Measurements from ENCODE around the gene MRAP2.

MRAP2 gene

DNA sequence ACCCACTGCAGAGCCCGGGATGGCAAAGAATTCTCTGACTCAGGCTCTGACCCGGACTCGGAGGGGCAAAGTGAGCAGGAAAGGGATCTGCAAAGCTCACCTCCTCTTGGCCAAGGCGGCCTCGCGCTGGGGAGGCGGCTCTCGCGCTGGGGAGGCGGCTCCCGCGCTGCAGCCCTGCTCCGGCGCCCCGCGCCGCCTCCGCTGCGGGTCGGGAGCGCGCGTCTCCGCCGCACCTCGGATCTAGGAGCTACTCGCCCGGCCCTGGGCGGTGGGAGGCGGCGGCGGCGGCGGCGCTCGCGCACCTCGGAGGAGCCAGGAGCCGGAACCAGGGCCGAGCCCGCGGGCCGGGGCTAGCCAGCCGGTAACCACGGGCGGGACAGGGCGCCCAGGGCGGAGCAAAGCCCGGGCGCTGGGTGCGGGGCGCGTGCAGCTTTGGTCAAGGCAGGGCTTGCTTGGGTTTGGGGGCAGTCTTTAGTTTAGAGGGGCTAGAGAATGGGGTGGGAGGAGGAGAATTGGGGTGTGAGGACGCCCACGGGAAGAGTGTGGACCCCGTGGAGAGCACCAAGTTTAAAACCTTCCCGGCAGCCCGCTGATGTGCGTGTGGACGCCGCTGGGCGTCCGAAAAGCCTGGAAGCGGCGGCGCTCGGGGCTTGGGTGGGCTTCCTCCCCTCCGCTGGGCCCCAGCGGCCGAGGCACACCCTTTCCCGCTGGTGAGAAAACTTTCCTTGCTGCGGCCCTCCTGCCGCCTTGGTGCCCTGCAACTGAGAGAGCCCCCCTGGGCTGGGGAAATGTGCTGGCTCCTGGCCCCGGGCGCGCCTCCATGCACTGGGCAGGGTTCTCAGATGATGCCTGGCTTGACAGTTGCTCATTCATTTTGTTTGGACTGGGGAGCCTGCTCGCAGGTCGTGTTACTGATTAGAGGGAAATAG is at the start of gene MRAP2:
MRAP2 (plus strand) TSS at position 250 of the 929 bp plus-strand sequence. CDS start 21,547 bp downstream, outside the sequence.
- no peak for DNase-seq (ENCODE audit: low spot score)

GRCh38 chr6:83984411-83984810 is 49.2 kb upstream of the MRAP2 start:
- no peak for DNase-seq (ENCODE audit: low spot score)

DNA sequence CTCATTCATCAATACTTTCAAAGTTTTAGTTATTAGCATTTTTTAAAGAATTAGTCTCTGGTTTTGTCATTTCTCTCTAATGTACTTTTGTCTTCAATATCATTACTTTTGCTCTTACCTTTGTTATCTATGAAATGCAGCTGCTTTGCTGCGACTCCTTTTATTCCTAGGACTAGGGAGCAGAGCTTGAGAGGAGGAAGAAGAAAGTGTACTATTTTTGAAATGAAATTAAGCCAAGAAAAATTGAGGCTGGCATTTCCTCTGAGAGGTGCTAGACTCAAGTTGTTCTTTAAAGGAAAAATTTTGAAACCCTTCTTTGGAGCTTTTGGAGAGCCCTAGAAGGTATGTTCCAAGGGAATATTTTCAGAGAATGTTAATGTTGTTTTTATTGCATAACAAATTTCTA is 48.3 kb upstream of the MRAP2 start:
- no peak for DNase-seq (ENCODE audit: low spot score)

DNA sequence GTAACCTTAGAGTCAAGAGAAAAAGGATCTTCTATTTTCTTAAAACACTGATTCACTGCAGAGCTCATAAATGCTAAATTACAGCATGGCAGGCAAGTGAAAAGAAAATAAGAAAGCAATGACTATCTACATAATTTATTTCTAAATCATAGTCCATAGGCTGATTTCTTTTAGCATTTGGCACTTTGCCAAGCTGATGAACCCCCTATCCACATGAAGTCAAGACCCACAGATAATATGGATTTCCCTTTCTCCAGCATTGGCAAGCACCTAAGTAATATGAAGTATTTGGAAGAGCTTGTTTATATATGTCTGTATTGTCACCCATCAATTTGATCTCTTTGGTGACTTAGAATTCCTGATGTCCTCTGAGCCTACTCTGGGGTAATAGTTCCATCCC is 47.9 kb upstream of the MRAP2 start:
- no peak for DNase-seq (ENCODE audit: low spot score)

DNA sequence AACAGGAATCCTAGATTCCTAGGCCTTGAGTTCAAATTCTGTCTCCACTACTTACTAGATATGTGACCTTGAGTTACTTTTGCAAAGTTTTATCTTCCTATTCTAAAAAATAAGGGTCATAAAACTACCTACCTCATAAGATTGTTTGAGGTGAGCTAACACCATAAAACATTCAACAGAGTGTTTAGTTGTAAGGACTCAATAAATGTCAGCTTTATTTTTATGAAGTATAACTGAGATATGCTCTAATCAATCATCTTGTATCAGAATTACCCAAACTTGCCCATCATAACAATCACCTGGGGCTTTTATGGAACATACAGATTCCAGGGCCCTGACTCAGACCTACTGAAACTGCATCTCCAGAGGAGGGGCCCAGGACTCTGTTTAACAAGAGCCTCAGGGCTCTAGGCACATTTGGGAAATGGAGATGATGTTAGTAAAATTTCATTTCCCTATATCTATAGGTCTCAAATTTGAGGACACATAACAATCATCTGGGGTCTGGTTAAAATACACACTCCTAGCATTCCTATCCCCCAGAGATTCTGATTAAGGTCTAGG is 35.5 kb upstream of the MRAP2 start:
- no peak for DNase-seq (ENCODE audit: low spot score)

DNA sequence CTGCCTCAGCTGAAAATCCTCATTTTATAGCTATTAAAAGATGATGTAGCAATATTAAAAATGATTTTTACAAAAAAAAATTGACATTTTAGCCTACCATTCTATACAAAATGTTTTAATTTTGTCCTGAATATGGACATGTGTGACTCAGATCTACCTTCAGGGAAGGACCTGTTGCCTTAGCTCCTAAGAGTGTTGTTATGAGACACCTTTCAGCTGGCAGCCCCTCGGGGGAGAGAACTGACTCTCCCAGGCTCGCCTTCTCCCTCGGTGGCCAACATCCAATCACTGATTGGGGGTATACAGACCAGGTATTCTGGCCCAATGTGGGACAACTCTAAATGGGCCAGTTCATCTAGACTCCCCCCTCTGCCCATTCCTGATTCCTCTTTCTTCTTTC is 32.5 kb upstream of the MRAP2 start:
- DNase-seq (ENCODE audit: low spot score) = no peak

- DNase-seq (ENCODE audit: low spot score) = no peak
Measured at GRCh38 chr6:84002226-84002625, 31.3 kb upstream of the MRAP2 start.

- DNase-seq (ENCODE audit: low spot score) = no peak
Measured at GRCh38 chr6:84003131-84003530, 30.4 kb upstream of the MRAP2 start.

GRCh38 chr6:84003654-84004053 is 29.9 kb upstream of the MRAP2 start:
- no peak for DNase-seq (ENCODE audit: low spot score)

GRCh38 chr6:84007871-84008270 is 25.7 kb upstream of the MRAP2 start:
- DNase-seq (ENCODE audit: low spot score) = no peak

DNA sequence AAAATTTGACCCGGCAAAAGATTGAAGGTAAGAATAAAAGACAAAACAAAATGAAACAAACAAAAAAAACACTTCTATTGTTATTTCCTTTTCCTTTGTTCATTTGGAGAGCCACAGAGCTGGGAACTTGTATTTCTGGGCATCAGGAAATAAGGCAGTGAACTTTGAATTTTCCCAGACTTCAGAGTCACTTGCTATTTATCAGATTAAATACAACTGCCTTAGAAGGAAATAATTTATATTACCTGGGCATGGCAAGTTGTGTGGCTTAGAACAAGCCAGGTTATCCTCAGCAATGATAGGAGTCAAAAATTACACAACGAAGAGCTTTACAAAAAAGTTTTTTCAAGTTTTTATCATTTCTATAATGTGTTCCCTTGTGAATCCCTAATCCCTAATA is 20.2 kb upstream of the MRAP2 start:
- no peak for DNase-seq (ENCODE audit: low spot score)

DNA sequence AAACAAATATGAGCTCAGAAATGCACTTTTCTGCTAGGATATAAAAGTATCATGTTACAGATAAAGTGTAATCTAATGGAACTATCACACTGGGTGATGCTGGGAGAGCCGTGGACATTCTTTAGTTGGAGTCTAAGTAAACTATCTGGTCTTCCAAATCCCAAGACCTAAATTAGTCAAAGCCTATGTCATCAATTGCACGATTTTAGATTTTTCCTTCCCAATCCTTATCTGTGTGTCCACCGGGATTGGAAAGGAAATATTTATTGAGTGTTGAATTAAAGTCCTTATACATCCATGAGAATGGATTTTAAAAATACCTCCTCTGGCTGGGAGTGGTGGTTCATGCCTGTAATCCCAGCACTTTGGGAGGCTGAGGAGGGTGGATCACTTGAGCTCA is 19.6 kb upstream of the MRAP2 start:
- no peak for DNase-seq (ENCODE audit: low spot score)

DNA sequence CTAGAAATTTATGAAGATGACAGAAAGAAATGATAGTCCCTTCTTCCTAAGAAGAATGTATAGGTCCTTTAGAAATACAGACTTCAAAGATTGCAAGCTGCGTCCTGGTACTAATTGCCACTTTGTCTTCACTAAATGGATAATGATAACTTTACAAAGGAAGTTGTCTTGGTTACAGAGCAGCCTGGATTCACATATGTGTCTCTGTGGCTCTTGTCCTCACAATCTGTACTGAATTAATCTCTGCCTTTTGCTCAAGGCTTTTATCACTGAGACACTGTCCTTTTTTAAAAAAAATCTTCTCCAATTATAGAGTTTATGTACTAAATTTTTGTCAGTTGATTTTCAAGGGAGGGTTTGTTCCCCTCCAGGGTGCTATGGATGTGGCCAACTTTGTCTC is 17.5 kb upstream of the MRAP2 start:
- no peak for DNase-seq (ENCODE audit: low spot score)

GRCh38 chr6:84017709-84018452 is 15.7 kb upstream of the MRAP2 start:
- no peak for DNase-seq (ENCODE audit: low spot score)

DNA sequence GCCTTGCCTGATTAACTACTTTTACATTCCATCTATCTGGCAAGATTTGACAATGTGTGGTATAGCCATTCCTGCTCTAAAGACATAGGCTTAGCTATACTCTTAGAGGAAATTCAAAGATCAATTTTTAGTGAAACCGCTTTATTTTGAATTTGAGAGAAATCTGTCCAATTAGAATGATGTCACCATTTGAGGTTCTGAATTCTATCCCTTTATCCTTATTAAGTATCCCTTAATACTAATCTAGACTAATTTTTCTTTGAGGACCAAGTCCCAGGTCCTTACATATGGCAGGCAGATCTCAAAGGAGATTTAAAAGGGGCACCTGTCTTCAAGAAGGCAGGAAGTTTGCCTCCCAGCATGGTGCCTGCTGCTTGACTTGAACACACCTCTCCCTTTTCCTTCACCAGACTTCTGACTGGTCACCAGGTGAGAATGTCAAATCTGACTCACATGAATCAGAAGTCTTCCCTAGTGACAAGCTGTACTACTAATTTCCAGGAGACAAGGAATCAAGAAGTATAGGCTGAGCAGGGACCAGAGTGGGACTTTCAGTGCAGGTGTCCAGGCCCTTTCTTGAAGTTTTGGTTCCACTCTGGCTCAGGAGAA is 15.0 kb upstream of the MRAP2 start:
- no peak for DNase-seq (ENCODE audit: low spot score)

GRCh38 chr6:84019141-84019841 is 14.3 kb upstream of the MRAP2 start:
- DNase-seq (ENCODE audit: low spot score) = no peak

GRCh38 chr6:84019842-84020211 is 13.7 kb upstream of the MRAP2 start:
- no peak for DNase-seq (ENCODE audit: low spot score)

DNA sequence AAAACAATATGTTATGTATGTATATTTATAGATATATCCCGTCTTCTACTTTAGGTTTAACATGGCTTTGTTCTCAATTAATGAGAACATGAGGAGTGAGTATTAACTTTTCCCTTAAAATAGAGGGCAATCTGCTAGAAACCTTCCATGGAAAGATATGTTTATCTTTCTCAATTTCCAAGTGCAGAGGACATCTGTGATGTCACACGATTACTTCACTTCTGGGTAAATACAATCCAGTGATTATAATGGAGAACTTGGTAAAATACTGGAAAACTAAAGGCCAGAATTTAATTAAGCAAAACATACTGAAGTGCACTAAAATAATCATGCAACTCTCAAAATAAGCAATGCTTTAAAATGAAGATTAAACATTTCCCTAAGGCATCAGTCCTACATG is 11.9 kb upstream of the MRAP2 start:
- DNase-seq (ENCODE audit: low spot score) = no peak

- no peak for DNase-seq (ENCODE audit: low spot score)
Measured at GRCh38 chr6:84026721-84027164, 6.8 kb upstream of the MRAP2 start.

- no peak for DNase-seq (ENCODE audit: low spot score)
Measured at GRCh38 chr6:84027340-84028181, 6.0 kb upstream of the MRAP2 start.

DNA sequence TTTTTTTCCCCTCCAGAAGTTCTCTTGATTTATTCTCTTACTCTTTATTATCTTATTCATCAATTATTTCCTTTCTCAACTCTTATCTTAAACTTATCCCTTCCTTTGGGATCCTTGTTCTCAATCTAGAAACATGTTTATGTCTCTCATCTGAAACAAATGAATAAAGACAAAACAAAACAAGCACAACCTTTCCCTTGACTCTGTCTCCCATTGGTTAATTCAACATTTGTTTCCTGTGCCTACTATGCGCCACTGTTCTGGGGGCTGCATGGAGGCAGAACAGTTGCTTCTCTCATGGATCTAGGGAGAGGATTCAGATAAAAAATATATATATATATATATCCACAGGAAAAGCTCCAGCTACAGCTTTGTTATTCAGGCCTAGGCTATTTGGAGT is 5.2 kb upstream of the MRAP2 start:
- no peak for DNase-seq (ENCODE audit: low spot score)

Measured in NAMALWA (cell line).